HG03280 (cell line): ENCODE data around the gene IQCN.
"Not testable (repeated sequence)": the region's sequence is repeated elsewhere in the genome, so short reads cannot be mapped to it uniquely, and the experiment has no call there.

Source experiments
- ATAC-seq: cut with Tn5 transposase; IDR thresholded peaks from one replicate; pipeline ENCODE4 v1.9.1; 2021; ENCODE audit warnings: mild to moderate bottlenecking, moderate library complexity; ENCODE audit not compliant: unreplicated experiment

Gene IQCN

GRCh38 chr19:18218600-18218999 is 55.7 kb downstream of the IQCN start:
- ATAC-seq: no peak

- no peak for ATAC-seq
Observed at GRCh38 chr19:18218159-18218558, 56.1 kb downstream of the IQCN start.

GRCh38 chr19:18216789-18217188 is 57.5 kb downstream of the IQCN start:
- no peak for ATAC-seq

- ATAC-seq: no peak
Observed at GRCh38 chr19:18214779-18215433, 59.3 kb downstream of the IQCN start.

- no peak for ATAC-seq
Observed at GRCh38 chr19:18211683-18212082, 62.6 kb downstream of the IQCN start.

- ATAC-seq: not testable (repeated sequence)
Observed at GRCh38 chr19:18209912-18210311, 64.3 kb downstream of the IQCN start.

GRCh38 chr19:18208098-18208951 is 65.9 kb downstream of the IQCN start:
- no peak for ATAC-seq
